ENCODE measurements around the gene FUT7. TPM values are rescaled to one million over a fixed set of nuclear protein-coding genes. Genes with fewer than 3 reads are reported as not detected.

FUT7 gene
- total RNA-seq, 4 donors from 2014 or later: 0.32 to 0.83 TPM; not detected in 2

DNA sequence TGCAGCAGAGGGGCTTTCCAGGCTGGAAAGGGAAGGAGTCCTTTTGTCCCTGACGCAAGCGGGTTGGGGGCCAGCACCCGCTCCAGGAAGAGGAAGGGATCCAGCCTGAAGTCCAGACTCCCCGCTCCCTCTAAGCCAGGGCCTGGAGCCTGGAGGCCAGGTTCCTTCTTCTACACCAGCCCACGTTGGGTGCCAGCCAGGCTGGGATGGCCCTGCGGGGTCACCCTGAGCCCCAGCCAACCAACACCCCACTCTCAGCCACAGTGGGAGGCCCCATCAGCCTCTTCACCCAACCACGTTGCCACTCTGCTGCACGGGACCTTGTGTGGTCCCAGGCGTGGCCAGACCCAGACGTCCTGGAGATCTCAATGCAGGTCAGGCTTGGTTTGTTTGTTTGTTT lies 970 bp upstream of the FUT7 start:
- Histone ChIP-seq H3K9me3 (no peaks in the 10 kb centered on the region), H3K27ac (replicated peaks in 1 of 4) (no peak overlapping the region), H3K27me3 (peaks cover 0 to 8% (median 0%) of the 10 kb centered on the region in 4 donors), H3K4me3 (peak overlapping the region in 2 of 4 donors; percentile 27 to 39), H3K4me1 (peaks cover 20 to 34% (median 30%) of the 10 kb centered on the region in 4 donors), H3K36me3 (peaks cover 0 to 11% (median 9%) of the 10 kb centered on the region in 4 donors)
- no peak for TF ChIP-seq POLR2AphosphoS5 (IDR thresholded peaks at IDR 0.05)
- TF ChIP-seq, protein P1, sequence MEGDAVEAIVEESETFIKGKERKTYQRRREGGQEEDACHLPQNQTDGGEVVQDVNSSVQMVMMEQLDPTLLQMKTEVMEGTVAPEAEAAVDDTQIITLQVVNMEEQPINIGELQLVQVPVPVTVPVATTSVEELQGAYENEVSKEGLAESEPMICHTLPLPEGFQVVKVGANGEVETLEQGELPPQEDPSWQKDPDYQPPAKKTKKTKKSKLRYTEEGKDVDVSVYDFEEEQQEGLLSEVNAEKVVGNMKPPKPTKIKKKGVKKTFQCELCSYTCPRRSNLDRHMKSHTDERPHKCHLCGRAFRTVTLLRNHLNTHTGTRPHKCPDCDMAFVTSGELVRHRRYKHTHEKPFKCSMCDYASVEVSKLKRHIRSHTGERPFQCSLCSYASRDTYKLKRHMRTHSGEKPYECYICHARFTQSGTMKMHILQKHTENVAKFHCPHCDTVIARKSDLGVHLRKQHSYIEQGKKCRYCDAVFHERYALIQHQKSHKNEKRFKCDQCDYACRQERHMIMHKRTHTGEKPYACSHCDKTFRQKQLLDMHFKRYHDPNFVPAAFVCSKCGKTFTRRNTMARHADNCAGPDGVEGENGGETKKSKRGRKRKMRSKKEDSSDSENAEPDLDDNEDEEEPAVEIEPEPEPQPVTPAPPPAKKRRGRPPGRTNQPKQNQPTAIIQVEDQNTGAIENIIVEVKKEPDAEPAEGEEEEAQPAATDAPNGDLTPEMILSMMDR (IDR thresholded peaks at IDR 0.05): no peak
- no peak for TF ChIP-seq POLR2A (IDR thresholded peaks at IDR 0.05; ENCODE audit: low read depth)
- no peak for TF ChIP-seq EP300 (IDR thresholded peaks at IDR 0.05)
- WGBS: 60% methylated on average over 5 of the region's 10 CpGs
- intact Hi-C loops (cut with DNase I): no loop called here
- no peak for DNase-seq (ENCODE audit: extremely low spot score)

DNA sequence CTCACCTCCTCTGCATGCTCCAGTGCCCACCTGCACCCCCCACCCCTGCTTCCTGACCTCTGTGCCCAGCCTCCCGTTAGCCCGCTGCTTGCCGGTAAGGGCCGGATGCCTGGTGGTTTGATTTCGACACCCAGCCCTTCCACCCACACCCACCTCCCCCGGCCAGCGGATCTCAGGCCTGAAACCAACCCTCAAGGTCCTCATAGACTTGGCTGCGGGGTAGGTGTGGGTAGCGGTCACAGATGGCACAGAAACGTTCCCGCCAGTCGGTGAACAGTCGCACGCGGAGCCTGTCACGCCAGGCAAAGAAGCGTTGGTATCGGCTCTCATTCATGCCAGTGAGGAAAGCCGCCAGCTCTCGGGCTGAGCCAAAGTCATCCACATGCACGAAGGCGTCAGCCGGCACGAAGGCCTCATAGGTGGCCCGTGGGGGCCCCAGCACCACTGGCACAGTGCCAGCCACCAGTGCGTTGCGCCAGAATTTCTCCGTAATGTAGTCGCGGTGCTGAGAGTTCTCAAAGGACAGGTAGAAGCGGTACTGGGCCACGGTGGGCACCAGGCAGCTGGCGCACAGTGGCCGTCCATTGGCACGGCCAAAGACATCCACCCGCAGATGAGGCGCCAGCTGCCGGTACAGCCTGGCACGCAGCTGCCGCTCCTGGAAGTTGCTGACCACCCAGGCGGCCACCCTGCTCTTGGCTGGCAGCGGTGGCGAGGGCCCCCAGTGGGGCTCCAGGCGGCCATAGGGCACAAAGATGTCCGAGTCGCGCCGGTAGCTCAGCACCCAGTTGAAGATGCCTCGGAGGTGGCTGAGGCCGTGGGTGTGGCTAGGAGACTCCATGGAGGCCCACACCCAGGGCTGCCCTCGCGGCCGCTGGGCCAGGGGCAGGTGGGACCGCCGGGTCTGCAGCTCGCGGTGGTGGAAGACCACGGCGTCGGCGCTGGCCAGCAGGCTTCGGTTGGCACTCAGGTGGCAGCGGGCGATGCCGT lies 1.1 kb downstream of the FUT7 start:
- Histone ChIP-seq H3K27me3 (peaks cover 0 to 8% (median 0%) of the 10 kb centered on the region in 4 donors), H3K4me1 (peaks cover 34 to 53% (median 48%) of the 10 kb centered on the region in 4 donors), H3K27ac (replicated peaks in 1 of 4) (no peak overlapping the region), H3K36me3 (no peaks in the 10 kb centered on the region), H3K9me3 (no peaks in the 10 kb centered on the region), H3K4me3 (no peak overlapping the region)
- no peak for DNase-seq (ENCODE audit: extremely low spot score)
- WGBS: 85% methylated on average over 34 of the region's 65 CpGs
- intact Hi-C loops (cut with DNase I): no loop called here
- TF ChIP-seq POLR2A (IDR thresholded peaks at IDR 0.05; ENCODE audit: low read depth) (no peak), POLR2AphosphoS5 (IDR thresholded peaks at IDR 0.05) (no peak), EP300 (IDR thresholded peaks at IDR 0.05) (no peak)
- TF ChIP-seq, protein P1 (IDR thresholded peaks at IDR 0.05): no peak

DNA sequence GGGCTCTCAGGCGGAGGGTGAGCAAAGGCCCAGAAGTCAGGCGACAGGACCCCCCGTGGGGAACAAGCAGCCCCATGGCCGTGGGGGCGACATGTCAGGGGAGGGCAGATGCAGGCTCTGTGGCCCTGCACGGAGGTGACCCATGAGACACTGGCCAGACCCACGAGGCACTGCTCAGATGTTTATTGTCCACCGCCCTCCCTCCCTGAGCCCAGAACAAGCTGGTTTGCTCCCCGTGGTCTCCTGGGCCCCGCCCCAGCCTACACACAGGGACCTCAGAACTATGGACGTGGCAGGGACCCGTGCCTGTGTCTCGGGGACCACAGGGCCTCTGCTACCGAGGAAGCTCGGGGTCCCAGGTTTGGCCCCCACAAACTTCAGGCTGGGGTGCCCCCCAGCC lies 1.9 kb downstream of the FUT7 start:
- H3K27me3 ChIP-seq: peaks cover 0 to 7% (median 0%) of the 10 kb centered on the region in 4 donors
- intact Hi-C loops (cut with DNase I): no loop called here
- no peak overlapping the region for H3K4me3 ChIP-seq
- H3K9me3 ChIP-seq: no peaks in the 10 kb centered on the region
- no peak for DNase-seq (ENCODE audit: extremely low spot score)
- H3K4me1 ChIP-seq: peaks cover 29 to 50% (median 48%) of the 10 kb centered on the region in 4 donors
- H3K27ac ChIP-seq (replicated peaks in 1 of 4): no peak overlapping the region
- no peaks in the 10 kb centered on the region for H3K36me3 ChIP-seq
- WGBS: 81% methylated on average over 6 of the region's 15 CpGs
- TF ChIP-seq, protein P1 (IDR thresholded peaks at IDR 0.05): no peak
- TF ChIP-seq EP300 (IDR thresholded peaks at IDR 0.05): no peak
- TF ChIP-seq POLR2A (IDR thresholded peaks at IDR 0.05; ENCODE audit: low read depth): no peak
- no peak for TF ChIP-seq POLR2AphosphoS5 (IDR thresholded peaks at IDR 0.05)

DNA sequence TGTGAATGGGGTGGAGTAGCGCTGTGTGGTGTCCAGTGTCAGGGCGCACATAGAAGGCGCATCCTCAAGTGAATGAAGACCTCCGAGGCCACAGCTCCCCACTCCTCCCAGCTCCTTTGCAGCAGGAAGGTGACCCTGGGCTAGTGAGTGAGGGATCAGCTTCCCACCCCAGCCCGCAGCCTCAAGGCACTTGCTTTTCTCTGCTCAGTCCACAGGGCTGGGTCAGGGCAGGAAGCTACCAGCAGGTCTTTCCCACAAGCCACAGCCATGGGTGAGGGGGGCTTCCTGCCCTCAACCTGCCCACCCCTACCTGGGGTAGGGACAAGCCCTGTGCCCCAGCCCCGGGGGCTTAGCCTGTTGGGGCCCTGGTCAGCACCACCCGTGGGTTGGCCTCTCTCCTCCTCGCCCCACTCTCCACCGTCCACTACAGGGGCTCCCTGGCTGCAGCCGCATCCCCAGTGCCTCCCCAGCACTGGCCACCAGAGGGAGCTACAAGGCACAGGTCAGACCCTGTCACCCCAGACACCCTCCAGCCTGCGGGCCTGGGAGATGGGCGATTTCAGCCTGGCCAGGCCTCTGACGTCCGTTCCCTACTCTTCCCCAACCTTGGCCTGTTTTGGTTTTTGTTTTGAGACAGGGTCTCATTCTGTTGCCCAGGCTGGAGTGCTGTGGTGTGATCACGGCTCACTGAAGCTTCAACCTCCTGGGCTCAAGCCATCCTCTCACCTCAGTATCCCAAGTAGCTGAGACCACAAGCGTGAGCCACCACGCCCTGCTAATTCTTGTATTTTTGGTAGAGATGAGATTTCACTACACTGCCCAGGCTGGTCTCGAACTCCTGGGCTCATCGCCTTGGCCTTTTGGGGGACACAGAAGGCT lies 2.6 kb downstream of the FUT7 start:
- H3K4me3 ChIP-seq: peak overlapping the region; percentile 61 to 66 (median 62)
- peaks cover 24 to 46% (median 41%) of the 10 kb centered on the region in 4 donors for H3K4me1 ChIP-seq
- TF ChIP-seq, protein P1 (IDR thresholded peaks at IDR 0.05): peak in 2 of 3 experiments; percentile 82 to 84
- TF ChIP-seq POLR2AphosphoS5 (IDR thresholded peaks at IDR 0.05): peak in 1 of 2 donors; percentile 34
- TF ChIP-seq EP300 (IDR thresholded peaks at IDR 0.05): no peak
- no peak for TF ChIP-seq POLR2A (IDR thresholded peaks at IDR 0.05; ENCODE audit: low read depth)
- intact Hi-C loops (cut with DNase I): no loop called here
- no peaks in the 10 kb centered on the region for H3K36me3 ChIP-seq
- H3K27me3 ChIP-seq: peaks cover 0 to under 1% (median 0%) of the 10 kb centered on the region in 4 donors
- no peaks in the 10 kb centered on the region for H3K9me3 ChIP-seq
- no peak for DNase-seq (ENCODE audit: extremely low spot score)
- WGBS: 28% methylated on average over 17 of the region's 19 CpGs
- peak overlapping the region in 2 of 4 donors; percentile 15 to 68 for H3K27ac ChIP-seq (replicated peaks in 1 of 4)

Data from esophagus muscularis mucosa (tissue), 4 donors.